NCI-H2196 (cell line): Measurements from ENCODE around the gene EPS15.
A peak's percentile ranks its signal among the peaks of the same experiment; 100 is the strongest.
"Not testable (repeated sequence)": the region's sequence is repeated elsewhere in the genome, so short reads cannot be mapped to it uniquely, and the experiment has no call there.

Experiments
- DNase-seq: peaks from one replicate; lab custom pipeline; 2025; ENCODE audit not compliant: unreplicated experiment; lab: John Stamatoyannopoulos, UW

EPS15 gene

DNA sequence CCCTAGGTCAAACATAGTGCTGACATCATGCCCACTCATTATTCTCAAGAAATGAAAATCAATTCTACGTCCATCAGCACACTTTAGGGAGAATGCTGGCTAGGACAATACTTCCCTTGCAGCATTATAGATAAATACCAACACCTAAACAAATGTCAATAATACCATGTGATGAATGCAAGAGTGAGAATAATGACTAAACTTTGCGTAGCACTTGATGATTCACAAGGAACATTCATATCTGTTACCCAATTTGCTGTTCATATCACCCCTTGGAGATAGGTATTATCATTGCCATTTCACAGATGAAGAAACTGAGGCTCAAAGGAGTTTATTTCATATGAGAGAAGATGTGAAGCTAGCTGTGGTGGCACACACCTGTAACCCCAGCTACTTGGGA is 24.8 kb upstream of the EPS15 start:
- DNase-seq: no peak

DNA sequence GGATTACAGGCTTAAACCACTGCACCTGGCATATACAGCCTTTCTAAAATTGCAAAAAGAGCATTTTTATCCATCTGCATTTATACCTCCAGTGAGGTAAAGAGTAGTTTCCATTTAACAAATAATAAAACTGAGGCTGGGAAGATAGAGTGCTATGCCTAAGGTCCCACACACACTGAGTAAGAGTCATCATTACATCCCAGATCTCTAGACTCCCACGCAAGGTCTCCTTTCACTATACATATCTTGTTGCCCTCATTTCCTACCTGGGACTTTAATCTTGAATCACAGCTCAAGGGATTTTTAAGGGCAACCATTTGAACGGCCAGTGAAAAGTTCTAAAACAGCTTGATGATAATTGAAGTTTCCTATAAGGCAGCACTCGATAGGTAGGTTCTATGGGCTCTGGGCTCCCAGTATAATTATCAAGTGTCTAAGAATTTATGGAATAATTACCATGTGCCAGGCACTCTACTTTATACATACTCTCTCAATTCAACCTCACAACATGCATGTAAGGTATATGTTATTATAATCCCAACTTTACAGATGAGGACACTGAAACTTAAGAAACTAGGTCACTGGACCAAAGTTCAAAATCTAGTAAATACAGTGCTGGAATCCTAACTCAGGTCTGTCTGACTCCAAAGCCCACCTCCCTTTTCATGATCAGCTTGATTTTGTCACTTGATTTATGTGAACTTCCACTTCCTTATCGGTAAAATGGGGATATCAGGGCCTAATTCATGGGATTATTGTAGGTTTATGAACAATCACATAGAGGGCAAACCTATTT is 23.3 kb upstream of the EPS15 start:
- DNase-seq: no peak

DNA sequence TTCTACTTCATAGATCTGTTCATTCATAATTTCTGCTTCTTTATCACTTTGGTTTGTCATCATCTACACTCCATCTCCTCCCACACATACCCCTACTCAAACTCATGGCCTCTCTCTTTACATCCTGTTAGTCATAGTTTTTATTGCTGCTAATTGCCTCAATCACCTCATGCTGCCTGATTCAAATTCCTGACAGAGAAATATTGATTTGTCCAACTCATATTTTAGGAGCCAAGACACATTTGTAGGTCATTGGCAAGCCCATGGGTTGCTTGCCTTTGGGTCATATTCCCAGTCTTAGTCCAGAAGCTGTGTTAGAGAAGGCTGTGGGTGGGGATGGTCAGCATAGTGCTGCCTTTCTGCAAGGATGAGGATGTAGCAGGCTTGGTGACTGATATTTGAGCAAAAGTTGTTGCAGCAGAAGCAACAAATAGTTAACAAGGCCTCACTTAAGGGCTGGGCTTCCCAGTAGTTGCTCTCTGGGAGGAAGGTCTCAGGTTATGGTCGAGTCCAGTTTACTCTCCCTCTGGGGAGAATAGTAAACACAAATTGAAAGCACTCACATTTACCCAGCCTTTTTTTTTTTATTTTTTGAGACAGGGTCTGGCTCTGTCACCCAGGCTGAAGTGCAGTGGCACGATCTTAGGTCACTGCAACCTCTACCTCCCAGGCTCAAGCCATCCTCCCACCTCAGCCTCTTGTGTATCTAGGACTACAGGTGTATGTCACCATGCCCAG is 22.4 kb upstream of the EPS15 start:
- no peak for DNase-seq

GRCh38 chr1:51537568-51537967 is 18.5 kb upstream of the EPS15 start:
- no peak for DNase-seq

GRCh38 chr1:51535006-51535592 is 16.0 kb upstream of the EPS15 start:
- peak; percentile 25 for DNase-seq

DNA sequence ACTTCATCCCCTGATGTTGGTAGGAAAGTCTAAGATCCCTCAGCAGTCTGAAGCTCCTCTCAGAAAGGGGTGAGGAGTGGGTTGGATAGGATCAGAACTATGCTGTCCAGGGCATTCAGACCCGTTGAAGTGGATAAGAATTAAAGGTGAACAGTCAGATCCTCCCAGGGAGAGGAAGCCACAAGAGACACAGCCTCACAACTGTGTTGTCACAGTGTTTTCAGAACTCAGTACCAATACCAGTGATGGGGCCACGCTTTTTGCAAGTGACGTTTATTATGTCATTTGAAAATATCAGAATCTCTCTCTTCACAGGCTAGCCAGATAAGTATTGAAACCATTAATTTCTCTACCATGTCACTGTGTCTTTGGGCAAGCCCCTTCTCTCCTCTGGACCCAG is 15.4 kb upstream of the EPS15 start:
- DNase-seq: no peak

GRCh38 chr1:51532853-51533252 is 13.8 kb upstream of the EPS15 start:
- no peak for DNase-seq

GRCh38 chr1:51530447-51530846 is 11.4 kb upstream of the EPS15 start:
- not testable (repeated sequence) for DNase-seq

DNA sequence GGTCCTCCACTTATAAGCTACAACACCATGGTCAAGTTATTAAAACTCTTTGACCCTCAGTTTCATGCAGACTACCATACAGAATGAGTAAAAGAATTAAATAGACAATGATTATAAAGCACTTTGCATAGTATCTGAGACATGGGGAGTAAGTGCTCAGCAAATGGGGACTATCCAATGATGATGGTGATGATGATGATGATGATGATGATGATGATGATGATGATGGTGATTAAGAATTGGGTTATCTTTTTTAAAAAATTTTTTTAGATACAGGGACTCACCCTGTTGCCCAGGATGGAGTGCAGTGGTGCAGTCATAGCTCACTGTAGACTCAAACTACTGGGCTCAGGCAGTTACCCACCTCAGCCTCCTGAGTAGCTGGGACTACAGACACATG is 8.1 kb upstream of the EPS15 start:
- no peak for DNase-seq

DNA sequence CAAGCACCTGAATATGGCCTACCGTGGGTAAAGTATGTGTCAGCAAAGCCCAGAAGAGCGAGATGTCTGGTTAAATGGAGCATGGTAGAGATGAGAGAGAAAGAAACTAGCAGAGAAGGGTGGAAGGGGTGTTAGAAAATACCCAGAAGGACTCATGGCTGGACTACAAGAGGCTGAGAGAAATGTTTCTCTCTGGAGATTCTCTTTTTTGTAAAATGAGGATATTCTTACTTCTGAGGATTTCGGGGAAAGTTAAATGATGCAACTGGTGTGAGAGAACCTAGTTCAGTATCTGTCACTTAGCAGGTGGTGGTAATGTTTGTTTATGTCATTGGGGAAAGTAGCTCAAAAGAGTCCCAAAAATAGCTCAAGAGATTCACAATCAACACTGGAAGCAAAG is 7.2 kb upstream of the EPS15 start:
- no peak for DNase-seq

DNA sequence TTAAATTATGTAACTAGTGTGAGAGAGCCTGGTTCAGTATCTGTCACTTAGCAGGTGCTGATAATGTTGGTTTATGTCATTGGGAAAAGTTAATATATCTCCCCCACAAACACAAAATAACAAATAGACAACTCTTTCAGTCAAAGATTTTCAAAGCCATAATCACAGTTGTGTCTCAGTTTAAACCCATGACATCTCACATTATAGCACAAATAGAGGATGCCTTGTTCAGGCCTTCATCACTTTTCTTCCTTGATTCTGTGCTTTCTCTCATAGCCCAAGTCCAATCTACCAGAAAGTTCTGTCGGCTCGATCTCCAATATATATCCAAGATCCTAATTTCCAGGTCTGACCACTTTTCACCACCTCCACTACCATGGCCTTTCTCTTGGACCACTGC is 6.2 kb upstream of the EPS15 start:
- no peak for DNase-seq

GRCh38 chr1:51524817-51525216 is 5.8 kb upstream of the EPS15 start:
- no peak for DNase-seq

GRCh38 chr1:51523931-51524330 is 4.9 kb upstream of the EPS15 start:
- no peak for DNase-seq

DNA sequence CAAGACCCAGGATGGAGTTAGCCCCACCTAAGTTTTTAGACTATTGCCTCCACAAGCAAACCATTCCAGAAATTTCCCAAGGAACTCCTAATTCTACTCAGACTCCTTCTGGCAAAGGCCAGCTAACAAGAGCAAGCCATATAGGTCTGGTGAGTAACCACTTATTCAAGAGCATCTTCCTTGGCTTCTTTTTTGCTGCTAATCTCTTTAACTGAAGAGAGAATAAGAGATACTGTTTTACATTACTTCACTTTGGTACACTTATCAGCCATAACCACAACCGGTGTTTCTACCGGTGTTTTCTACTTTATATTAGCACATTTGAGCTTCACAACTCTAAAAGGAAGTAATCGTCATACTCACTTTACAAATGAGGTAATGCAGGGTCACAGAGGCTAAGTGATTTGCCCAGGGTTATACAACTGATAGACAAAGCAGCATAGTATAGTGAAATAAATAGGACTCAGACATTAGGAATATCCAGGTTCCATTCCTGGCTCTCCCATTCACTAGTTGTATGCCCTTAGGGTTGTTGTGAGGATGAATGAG is 1.7 kb upstream of the EPS15 start:
- DNase-seq: no peak

DNA sequence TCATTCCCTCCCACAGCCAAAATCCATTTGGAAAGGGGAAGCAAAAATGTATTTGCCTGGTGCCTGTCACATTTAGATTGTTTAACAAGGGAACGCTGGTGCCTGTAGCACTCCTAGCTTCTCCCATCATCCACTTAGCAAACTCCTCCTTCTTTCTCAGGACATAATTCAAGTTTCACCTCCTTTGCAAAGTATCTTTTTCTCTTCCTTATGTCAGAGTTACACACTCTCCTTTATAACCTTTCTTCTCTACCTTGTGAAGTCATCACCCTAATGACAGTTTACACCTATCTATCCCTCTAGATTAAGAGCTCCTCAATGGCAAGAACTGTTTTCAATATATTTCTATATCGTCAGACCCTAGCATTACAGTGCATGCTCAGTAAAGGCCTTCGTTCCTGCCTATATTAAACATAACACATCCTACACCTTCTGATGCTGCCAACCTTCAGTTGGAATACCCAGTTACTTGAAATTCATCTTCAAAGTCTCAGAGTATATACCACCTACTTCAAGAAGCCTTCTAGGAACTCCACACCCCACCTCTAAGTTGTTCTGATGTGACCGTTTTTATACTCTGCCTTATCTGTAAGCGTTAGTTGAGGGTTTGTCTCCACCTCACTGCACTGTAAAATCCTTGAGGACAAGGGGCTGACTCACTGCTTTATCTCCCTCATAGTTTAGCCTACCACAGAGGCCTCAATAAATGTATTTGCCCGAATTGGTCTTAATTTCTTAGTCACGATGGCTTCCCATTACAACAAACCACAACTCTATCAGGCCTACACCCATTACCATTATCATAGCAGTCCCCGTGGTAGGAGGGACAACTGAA is 1.0 kb upstream of the EPS15 start:
- DNase-seq: no peak

- no peak for DNase-seq
Measured at GRCh38 chr1:51518586-51519047, 449 bp downstream of the EPS15 start.

DNA sequence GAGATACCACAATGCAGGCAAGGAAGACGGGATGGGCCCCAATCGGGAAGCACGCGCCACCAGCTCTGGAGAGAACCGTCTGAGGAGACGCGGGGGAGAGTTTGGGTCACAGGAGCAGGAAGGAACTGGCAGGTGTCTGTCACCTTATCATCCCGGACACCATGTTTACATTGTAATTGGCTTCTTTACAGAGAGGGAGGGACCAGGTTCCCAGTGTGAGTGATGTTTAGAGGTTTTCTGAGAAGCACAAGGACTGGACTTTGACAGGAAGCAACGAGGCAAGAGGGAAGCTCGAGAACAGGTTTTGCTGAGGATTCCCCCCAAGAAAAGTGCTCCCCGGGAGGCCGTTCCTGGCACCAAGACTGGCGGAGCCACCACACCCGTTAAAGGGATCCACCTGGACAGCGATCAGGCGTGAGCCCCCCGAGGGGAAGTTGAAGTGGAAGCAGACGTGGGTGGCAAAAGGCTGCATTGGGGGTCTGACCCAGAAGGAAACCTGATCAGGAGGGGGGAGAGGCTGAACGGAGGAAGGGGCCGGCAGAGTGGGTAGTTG is 957 bp downstream of the EPS15 start:
- DNase-seq: peak; percentile 41

DNA sequence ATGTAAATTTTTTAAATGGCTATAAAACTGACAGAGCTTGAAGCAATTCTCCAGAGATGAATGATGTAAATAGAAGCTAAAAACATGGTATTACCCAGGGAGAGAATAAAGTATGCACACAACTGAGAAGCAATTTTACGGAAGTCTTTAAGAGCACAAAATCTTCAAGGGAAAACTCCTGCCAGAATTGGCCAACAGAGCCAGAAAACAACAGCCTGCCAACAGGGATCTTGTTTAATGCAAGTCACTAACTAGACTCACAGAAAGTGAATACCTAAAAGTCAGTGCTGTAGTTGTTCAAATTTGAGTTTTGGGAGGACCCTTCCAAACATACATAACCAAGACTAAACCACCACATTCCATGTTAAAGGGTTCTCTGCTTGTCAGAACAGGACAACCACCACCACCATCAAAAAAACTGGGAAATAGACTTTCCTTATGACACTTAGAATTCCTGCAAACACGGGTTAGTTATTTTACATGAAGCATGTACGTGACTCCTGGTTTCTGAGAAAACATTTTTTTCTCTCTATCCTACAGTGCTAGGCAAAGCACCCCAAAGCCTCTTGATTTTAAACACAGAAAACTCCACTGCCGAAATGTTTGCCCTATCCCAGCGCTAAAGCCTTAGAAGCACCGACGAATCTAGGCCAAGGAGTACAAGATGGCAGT is 1.6 kb downstream of the EPS15 start:
- DNase-seq: no peak

GRCh38 chr1:51516649-51517158 is 2.4 kb downstream of the EPS15 start:
- no peak for DNase-seq
